ENCODE measurements around the gene PRAME.
"Not testable (repeated sequence)": the region's sequence is repeated elsewhere in the genome, so short reads cannot be mapped to it uniquely, and the experiment has no call there.

Gene PRAME, protein sequence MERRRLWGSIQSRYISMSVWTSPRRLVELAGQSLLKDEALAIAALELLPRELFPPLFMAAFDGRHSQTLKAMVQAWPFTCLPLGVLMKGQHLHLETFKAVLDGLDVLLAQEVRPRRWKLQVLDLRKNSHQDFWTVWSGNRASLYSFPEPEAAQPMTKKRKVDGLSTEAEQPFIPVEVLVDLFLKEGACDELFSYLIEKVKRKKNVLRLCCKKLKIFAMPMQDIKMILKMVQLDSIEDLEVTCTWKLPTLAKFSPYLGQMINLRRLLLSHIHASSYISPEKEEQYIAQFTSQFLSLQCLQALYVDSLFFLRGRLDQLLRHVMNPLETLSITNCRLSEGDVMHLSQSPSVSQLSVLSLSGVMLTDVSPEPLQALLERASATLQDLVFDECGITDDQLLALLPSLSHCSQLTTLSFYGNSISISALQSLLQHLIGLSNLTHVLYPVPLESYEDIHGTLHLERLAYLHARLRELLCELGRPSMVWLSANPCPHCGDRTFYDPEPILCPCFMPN
- total RNA-seq: 0 to 0.18 (median 0.04) reads per million in 4 experiments

DNA sequence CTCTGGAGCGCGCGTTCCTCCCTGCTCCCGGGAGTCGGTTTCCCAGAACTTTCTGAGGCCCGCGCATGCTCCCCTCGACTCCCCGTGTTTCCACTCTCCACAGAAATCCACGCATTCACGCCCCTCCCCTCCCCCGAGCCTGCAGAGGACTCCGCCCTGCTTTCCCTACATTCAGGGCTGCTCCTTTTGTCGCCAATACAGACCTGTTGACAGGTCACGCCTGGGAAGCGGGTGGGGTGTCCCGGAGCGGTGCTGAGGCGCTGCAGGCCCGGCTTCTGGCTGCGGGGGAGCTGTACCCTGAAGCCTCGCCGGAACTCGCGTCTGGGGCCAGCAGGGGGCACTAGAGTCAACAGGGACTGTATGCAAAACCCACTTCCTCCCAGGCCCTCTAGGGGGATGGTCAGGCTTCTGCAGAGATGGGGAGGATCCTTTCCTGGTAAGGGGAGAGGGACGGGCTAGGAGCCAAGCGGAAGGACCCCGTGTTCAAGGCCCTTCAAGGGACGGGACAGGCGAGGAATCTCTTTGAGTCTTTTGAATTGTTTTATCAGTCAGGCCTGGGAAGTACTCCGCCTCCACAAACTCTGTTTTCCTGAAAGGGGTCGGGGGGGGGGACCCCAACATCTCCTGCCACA, at the start of gene PRAME:
PRAME (minus strand) TSS at position 294 of the 632 bp plus-strand sequence. CDS start 2,433 bp downstream, outside the sequence.
- DNase-seq: peak; percentile 56

DNA sequence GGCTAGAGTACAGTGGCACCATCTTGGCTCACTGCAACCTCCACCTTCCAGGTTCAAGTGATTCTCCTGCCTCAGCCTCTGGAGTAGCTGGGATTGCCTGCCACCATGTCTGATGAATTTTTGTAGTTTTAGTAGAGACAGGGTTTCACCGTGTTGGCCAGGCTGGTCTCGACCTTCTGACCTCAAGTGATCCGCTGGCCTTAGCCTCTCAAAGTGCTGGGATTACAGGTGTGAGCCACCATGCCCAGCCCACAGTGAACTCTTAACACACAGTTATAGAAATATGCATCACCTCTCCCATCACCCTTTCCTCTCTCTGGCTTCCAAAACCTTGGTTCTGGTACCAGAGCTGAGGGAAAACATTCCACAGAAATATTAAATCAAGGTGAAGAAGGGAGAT, 49.0 kb upstream of the PRAME start:
- not testable (repeated sequence) for DNase-seq

DNA sequence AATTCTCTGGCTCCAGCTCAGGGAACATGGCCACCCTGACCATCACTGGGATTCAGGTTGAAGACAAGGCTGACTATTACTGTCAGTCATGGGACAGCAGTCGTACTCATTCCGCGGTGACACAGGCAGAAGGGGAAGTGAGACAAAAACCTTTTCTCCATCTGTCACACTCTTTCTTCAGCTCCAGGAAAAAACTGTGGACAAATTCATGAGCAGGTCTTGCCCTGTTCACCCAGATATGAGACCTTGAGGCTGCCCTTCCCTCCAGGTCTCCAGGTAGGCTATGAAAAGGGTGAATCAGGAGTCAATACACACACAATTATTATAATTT, 46.0 kb upstream of the PRAME start:
- DNase-seq: no peak

DNA sequence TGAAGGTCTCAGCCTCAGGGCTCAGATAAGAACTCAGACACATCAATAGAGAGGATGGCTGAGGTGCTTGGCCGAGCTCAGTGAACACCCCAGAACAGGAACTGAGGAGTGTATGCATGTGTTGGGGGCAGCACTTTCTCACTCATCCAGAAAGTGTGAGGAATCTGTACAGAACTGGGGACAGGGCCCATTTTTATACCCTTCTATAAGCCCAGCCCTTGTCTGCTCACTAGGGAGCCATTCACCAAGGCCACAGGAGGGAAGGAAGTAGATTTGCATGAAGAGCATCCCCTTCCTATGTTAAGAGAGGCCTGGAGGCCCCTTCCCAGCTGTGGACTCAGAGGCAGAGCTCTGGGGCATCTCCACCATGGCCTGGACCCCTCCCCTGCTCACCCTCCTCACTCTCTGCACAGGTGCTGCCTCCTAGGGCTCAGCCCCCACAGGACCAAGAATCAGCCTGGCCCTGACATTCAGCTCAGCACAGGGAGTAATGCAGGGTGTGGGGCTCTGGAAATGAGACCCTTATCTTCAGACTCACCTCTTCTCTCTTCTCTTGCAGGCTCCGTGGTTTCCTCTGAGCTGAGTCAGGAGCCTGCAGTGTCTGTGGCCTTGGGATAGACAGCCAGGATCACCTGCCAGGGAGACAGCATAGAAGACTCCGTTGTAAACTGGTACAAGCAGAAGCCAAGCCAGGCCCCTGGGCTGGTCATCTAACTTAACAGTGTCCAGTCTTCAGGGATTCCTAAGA, 45.4 kb upstream of the PRAME start:
- DNase-seq: no peak

DNA sequence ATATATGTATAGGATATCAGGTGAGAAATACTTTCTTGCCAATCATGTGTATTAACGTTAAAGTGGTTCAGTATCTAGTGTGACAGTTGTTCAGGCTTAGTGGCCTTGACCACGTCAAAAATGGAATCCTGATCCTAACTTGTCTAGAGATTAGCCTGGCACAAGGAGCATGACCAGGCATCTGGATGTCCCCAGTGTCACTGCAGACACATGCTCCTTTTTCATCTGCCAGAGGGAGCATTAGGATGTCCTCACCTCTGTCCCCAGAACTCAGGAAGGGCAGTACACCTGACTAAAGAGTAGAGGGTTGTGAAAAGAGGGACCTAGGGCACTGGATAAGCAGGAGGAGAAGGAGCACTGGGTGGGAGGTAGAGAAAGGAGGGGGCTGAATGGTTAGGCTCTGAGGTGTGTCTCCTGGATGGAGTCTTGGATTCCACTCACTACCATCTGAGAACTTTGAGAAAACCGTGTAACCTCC, 44.4 kb upstream of the PRAME start:
- no peak for DNase-seq

DNA sequence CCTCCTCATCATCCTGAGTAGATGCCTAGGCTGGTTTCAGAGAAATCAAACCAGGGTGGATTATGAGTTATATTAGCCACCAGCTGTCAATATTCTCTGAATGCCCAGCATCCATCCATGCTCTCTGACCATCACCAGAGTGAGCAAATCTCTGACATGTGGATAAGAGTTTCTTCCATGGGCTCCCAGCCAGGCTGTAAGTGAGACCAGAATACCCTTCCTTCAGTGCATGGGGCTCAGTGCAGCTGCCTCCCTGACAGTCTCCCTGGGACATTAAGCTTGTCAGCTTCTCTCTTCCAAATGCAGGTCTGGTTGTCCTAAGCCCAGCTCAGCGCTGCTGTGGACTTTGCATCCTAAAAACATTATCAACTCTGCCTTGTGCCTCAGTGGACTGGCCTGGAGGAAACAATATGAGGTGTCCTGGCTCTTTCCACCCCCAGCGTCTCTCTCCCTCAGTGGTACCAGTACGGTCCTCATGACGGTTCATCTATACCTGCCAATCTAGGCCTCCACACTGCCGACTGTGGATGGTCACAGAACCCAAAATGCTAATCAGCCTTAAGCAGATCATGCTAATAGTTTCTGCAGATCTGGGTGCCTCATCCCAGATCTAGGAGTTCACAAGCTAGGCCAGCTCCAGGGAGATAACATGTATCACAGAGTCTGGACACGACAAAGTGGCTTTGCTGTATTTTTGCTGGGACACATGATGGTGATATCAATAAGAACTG, 41.6 kb upstream of the PRAME start:
- DNase-seq: no peak

DNA sequence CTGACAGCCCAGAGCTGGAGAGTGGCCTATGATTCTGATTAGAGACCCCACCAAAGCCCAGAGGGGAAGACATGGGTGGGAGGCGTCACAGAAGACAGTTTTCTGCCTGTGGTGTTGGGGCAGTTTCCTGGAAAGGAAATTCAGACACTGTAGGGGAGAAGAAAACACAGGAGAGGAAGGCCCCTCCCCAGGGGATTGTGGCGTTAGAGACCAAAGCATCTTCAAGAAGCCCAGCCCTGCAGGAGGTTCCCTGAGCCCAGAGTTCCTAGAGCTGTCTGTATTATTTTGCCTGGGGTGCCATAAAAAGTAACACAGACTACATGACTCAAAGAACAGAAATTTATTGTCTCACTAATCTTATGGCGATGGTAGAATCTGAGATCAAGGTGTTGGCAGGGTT, 40.2 kb upstream of the PRAME start:
- DNase-seq: no peak

DNA sequence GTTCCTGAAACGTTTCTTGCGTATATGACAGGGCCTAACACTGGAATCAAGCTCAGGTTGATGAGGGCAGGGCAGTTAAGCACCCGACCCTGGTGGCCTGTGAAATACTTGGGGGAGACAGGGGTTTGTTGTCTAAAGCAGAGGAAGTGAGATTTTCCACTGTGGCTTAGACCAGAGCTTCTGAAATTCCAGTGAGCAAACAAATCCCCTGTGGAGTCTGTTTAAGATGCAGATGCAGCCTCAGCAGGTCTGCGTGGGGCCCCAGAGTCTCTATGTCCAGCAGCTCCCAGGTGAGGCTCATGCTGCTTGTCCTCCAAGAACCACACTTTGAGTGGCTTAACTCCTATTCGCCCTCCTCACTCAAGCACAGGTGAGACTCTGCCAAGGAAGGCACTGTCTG, 39.1 kb upstream of the PRAME start:
- DNase-seq: no peak

DNA sequence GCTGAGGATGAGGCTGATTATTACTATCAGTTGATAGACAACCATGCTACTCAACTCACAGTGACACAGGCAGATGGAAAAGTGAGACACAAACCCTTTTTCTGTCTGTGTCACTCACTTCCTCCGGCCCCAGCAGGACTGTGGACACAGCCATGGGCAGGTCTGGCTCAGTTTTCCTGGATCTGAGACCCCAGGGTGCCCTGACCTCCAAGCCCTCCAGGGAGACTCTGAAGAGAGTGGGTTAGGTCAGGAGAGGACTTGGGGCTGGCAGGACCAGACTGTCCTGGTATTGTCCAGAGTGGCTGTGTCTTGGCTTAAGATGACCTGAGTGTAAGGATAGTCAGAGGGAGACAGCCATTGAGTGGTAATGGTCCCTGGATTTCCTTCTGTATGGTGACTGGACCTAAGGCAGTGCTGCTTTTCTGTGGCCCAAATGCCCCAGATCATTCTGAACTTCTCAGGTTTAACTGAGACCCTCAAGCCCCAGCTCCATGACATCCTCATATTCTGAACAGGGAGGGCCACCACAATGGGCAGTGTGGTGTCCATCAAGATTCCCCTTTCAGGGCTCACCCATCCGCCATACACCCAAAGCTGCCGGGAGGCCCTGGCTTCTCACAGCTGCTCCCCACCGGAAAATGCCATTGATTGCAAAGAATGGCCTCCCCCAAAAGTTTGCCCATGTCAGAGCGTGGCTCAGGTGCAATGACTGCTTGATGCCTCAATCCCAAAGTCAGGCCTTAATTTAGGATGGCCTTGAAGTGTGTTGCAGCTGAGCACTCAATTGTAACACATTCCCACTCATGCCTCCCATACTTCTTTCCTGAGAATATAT, 36.2 kb upstream of the PRAME start:
- DNase-seq: no peak

DNA sequence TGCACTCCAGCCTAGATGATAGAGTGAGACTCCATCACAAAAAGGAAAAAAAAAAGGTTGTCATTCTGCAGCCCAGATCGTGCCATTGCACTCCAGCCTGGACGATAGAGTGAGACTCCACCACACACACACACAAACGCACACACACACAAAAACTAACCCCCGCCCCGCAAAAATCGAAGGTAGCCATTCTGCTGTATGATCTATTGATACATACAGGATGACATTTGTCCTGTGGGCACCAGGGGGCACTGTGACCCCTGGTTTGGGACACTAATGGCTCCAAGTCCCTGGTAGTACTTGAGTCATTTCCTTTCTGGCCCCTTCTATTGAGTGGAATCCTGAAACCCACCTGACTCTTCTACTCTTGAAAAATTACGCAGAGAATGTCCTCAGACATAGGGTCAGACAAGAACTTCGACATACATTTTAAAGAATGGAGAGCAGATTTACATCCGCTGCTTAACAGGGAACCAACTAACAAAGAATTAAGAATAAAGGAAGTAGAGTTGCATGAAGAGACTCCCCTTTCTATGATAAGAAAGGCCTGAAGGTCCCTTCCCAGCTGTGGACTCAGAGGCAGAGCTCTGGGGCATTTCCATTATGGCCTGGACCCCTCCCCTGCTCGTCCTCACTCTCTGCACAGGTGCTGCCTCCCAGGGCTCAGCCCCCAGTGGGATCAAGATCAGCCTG, 35.0 kb upstream of the PRAME start:
- DNase-seq: peak; percentile 13

DNA sequence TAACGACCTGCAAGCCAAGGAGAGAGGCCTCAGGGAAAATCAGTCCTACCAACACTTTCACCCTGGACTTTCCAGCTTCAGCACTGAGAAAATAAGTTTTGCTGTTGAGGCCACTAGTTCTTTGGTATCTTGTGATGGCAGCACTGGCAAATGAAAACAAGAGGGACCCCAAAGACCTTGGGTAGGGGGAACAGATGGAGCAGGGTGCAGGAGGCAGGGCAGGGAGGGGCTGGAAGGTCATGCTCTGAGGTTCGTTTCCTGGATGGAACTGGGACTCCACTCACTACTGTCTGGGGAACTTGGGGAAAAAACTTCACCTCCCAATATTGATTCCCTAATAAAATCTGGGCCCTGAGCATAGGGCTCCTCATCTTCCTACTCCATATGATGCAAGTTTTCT, 34.2 kb upstream of the PRAME start:
- no peak for DNase-seq

DNA sequence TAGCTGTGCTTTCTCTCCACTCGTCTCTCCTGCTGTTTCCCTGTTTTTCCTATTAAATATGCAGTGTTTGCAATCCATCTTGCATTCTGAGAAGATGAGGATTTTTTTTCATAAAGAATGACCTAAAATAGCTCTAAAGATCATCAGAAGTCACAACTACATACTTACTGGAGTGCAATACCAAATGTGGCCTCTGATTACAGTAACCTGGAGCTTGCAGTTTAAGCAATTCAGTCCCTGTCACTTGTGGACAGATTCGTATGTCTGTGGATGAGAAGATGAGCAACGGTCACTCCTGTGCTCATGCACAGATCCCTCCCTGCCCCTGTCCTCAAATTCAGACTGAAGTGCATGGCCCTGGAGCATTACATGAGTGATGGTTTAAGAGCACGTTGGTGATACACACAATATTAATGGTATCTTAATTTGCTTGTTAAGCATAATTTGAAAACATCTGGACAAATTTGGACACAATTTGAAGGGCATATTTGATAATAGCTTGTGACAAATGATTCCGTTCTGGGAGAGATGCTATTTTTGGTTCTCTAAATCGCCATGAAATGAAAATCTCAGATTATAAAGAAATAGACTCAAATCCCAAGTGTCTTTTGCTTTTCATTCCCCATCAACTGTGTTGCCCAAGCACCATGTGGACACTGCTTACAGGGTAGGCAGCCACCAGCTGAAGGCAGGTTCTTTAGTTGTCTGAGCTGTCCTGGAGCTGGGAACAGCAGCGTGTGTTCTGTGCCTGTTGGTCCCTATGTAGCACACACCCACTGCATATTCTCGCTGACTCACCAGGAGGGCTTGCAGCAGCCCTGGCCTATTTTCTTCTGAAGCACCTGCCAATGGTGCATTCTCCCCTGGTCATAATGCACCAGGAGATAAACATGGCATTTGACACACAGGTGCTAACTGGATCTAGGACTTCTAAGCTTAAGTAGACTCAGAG, 32.6 kb upstream of the PRAME start:
- DNase-seq: no peak

DNA sequence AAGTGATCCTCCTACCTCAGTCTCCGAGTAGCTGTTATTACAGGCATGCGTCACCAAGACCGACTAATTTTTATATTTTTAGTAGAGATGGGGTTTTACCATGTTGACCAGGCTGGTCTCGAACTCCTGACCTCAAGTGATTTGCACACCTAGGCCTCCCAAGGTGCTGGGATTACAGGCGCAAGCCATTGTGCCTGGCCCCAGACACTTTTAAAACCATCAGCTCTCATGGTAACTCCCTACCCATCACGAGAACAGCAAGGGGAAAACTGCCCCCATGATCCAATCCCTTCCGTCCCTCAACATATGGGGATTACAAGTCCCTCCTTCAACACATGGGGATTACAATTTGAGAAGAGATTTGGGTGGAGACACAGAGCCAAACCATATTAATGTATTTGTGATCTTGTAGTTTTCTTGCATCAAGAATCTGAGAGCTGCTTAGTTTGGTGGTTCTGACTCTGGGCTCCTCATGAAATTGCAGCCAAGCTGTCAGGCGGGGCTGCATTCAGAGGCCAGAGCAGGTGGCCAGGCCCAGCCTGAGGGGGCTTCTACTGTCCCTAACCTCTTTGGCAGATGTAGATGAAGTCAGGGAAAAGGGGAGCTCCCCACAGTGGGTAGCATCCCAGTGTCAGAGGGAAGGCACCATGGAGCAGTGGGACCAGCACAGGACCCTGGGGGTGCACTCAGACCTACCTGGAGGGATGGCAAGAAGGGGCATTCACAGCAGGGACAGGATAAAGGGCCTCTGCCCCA, 31.2 kb upstream of the PRAME start:
- no peak for DNase-seq

DNA sequence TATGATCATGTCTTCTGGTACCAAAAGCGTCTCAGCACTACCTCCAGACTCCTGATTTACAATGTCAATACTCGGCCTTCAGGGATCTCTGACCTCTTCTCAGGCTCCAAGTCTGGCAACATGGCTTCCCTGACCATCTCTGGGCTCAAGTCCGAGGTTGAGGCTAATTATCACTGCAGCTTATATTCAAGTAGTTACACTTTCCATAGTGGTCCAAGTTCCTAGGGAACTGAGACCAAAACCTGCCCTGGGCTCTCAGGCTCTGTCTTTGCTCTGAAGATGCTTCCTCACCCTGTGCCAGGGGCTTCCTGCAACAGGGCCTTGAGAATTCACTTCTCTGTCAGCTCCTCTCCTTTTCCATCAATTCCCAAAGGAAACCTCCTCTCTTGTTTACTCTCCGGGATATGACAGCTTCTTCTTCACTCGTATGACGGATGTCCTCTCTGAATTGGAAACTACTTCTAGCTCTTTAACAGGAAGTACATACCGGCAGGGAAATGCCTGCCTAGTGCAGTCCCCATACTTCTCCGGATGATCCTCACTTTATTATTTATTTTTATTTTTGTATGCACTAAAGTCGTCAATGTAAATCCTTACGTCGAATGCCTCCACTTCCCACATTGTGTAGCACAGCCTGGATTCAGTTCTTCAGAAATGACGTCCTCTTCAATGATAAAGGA, 29.6 kb upstream of the PRAME start:
- DNase-seq: no peak

DNA sequence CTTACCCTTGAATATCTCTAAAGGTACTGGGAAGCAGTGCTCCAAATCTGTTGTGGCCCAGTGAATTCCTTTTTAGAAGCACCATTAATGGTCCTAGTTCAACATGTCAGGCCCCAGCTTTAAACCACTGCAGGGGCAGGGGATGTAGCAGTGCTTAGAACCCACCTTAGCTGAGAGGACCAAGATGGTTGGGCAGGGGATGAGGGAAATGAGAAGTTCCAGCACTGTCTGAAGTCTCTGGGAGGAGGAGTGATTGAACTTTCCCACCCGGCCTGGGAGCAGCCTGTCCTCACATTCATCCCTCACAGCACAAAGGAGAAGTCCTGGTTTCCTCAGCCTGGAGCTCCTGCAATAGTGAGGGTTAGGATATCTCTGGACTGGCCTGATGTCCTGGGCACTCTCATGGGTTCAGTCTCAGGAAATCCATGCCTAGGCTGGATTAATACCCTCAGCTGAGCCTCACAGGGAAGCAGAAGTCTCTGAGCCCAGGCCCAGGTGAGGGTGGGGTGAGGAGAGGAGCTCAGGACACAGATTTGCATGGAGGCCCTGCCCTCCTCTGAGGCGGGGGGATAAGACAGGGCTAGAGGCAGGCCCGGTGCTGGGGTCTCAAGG, 28.6 kb upstream of the PRAME start:
- no peak for DNase-seq

DNA sequence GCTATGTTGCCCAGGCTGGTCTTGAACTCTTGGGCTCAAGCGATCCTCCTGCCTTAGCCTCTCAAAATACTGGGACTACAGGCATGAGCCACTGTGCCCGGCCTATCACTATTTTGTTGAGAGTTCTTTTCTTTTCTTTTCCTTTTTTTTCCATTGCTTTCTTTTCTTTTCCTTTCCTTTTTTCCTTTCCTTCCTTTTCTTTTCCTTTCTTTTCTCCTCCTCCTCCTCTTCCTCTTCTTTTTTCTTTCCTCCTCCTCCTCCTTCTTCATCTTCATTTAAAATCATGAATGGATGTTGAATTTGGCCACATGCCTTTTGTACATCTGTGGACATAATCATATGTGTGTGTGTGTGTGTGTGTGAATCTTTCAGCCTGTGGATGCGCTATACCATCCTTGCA, 25.7 kb upstream of the PRAME start:
- no peak for DNase-seq

DNA sequence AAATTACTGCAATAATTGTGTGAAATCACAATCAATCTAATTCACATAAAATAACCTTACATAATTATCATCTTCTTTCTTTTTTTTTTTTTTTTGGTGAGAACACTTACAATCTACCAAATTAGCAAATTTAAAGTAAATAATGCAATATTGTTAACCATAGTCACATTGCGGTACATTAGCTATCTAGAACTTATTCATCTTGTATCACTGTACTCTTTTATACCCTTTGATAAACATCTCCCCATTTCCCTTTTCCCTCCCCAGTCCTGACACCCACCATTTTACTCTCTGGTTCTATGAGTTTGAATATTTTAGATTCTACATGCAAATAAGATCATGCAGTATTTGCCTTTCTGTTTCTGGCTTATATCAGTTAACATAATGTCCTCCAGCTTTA, 24.0 kb upstream of the PRAME start:
- no peak for DNase-seq

DNA sequence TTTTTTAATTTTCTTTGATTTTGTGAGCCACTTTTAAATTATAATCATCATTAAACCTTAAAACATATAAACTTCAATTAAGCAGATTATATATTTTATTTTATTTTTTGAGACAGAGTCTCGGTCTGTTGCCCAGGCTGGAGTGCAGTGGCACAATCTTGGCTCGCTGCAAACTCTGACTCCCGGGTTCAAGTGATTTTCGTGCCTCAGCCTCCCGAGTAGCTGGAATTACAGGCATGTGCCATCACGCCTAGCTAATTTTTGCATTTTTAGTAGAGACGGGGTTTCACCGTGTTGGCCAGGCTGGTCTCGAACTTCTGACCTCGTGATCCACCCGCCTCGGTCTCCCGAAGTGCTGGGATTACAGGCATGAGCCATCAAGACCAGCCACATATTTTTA, 22.5 kb upstream of the PRAME start:
- not testable (repeated sequence) for DNase-seq
